ENCODE data around the gene MORF4L1.
"Not testable (repeated sequence)": the region's sequence is repeated elsewhere in the genome, so short reads cannot be mapped to it uniquely, and the experiment has no call there.

The MORF4L1 gene

GRCh38 chr15:78927077-78927790, 54.5 kb downstream of the MORF4L1 start:
- DNase-seq, result peak in 1 of 2 donors; percentile 58

- DNase-seq, result not testable (repeated sequence)
Observed at GRCh38 chr15:78928176-78928575, 55.5 kb downstream of the MORF4L1 start.

GRCh38 chr15:78928616-78929093, 56.0 kb downstream of the MORF4L1 start:
- no peak for DNase-seq

- no peak for DNase-seq
Observed at GRCh38 chr15:78929536-78930264, 57.0 kb downstream of the MORF4L1 start.

GRCh38 chr15:78930577-78931388, 58.1 kb downstream of the MORF4L1 start:
- DNase-seq, result no peak

GRCh38 chr15:78931439-78932257, 59.0 kb downstream of the MORF4L1 start:
- no peak for DNase-seq

- DNase-seq, result no peak
Observed at GRCh38 chr15:78932258-78932808, 59.6 kb downstream of the MORF4L1 start.

GRCh38 chr15:78933187-78933822, 60.6 kb downstream of the MORF4L1 start:
- DNase-seq, result no peak

- DNase-seq, result no peak
Observed at GRCh38 chr15:78933823-78934654, 61.3 kb downstream of the MORF4L1 start.

GRCh38 chr15:78934655-78935023, 61.9 kb downstream of the MORF4L1 start:
- no peak for DNase-seq

GRCh38 chr15:78937132-78937739, 64.5 kb downstream of the MORF4L1 start:
- DNase-seq, result peak in 1 of 2 donors; percentile 14

- DNase-seq, result peak; percentile 47 to 53
Observed at GRCh38 chr15:78938658-78939488, 66.2 kb downstream of the MORF4L1 start.

GRCh38 chr15:78942741-78943140, 70.1 kb downstream of the MORF4L1 start:
- no peak for DNase-seq

- DNase-seq, result no peak
Observed at GRCh38 chr15:78943692-78944091, 71.0 kb downstream of the MORF4L1 start.

- no peak for DNase-seq
Observed at GRCh38 chr15:78944202-78944625, 71.5 kb downstream of the MORF4L1 start.

GRCh38 chr15:78944669-78945407, 72.1 kb downstream of the MORF4L1 start, which contains the start of gene CTSH:
Gene CTSH, minus strand, starts transcription at chr15:78945046. Its CDS starts 65 bp downstream, at chr15:78944981.
- DNase-seq, result peak; percentile 80 to 85

- DNase-seq, result no peak
Observed at GRCh38 chr15:78946493-78946892, 73.8 kb downstream of the MORF4L1 start.

GRCh38 chr15:78947506-78947905, 74.8 kb downstream of the MORF4L1 start:
- no peak for DNase-seq

Measured in CD4-positive, alpha-beta T cell treated with Interleukin-4 for 1 hour (primary cell).